Liver (tissue), 9 donors: Measurements from ENCODE around the gene TNS3. TPM values are rescaled to one million over a fixed set of nuclear protein-coding genes. Genes with fewer than 3 reads are reported as not detected.

Experiments used
- DNase-seq: peaks from one replicate; pipeline ENCODE4 v3.0.0-alpha.2; 2017; ENCODE audit warnings: low spot score
- H3K27ac ChIP-seq, 2 donors: one replicate each; pipeline ENCODE4 v1.7.0; 2013; ENCODE audit warnings: inconsistent platforms in 2 of 2, low read length in 2 of 2, control low read depth in 1 of 2, low read depth in 1 of 2, mild to moderate bottlenecking in 1 of 2
- H3K27me3 ChIP-seq, 4 donors: one replicate each; pipeline versions ENCODE4 v1.6.1 to v1.7.0; 2013; ENCODE audit warnings: low read length in 3 of 4, inconsistent platforms in 1 of 4, mild to moderate bottlenecking in 1 of 4, moderate library complexity in 1 of 4; ENCODE audit not compliant: control insufficient read depth in 4 of 4, insufficient read depth in 4 of 4
- H3K36me3 ChIP-seq, 4 donors: one replicate each; pipeline versions ENCODE4 v1.6.1 to v1.7.0; 2013; ENCODE audit warnings: low read length in 3 of 4, mild to moderate bottlenecking in 3 of 4, low read depth in 1 of 4, moderate library complexity in 1 of 4; ENCODE audit not compliant: control insufficient read depth in 4 of 4, insufficient read depth in 3 of 4
- H3K4me1 ChIP-seq, 4 donors: one replicate each; pipeline versions ENCODE4 v1.6.1 to v1.7.0; 2013; ENCODE audit warnings: low read length in 3 of 4, mild to moderate bottlenecking in 3 of 4, moderate library complexity in 1 of 4; ENCODE audit not compliant: control insufficient read depth in 4 of 4, insufficient read depth in 4 of 4
- H3K4me3 ChIP-seq, 3 donors: one replicate each; pipeline versions ENCODE4 v1.6.1 to v1.7.0; 2013; ENCODE audit warnings: low read length in 3 of 3, control low read depth in 1 of 3, low read depth in 1 of 3, mild to moderate bottlenecking in 1 of 3
- H3K9ac ChIP-seq, 2 donors: one replicate each; pipeline ENCODE4 v1.7.0; 2013; ENCODE audit warnings: low read length in 2 of 2, mild to moderate bottlenecking in 2 of 2, moderate library complexity in 2 of 2, control low read depth in 1 of 2, low read depth in 1 of 2
- H3K9me3 ChIP-seq, 4 donors: one replicate each; pipeline versions ENCODE4 v1.6.1 to v1.7.0; 2013; ENCODE audit warnings: low read length in 3 of 4; ENCODE audit not compliant: control insufficient read depth in 4 of 4
- CTCF ChIP-seq: fragments of 150-350 bp; IDR thresholded peaks from 2 replicates; pipeline ENCODE4 v1.5.1; 2017; ENCODE audit warnings: improper control_type of control experiment, low read depth, low read length; ENCODE audit not compliant: missing input control
- EGR1 ChIP-seq, 2 donors: IDR thresholded peaks; 2 replicates each; pipeline ENCODE4 v1.6.1; 2016 to 2018; ENCODE audit warnings: antibody characterized with exemption in 2 of 2, low read depth in 2 of 2
- FOXA1 ChIP-seq: IDR thresholded peaks from 2 replicates; pipeline ENCODE4 v1.6.1; 2016; ENCODE audit warnings: antibody characterized with exemption
- FOXA2 ChIP-seq: IDR thresholded peaks from 2 replicates; pipeline ENCODE4 v1.6.1; 2016; ENCODE audit warnings: antibody characterized with exemption
- GABPA ChIP-seq, 2 donors: IDR thresholded peaks in 1 of 2; conservative IDR thresholded peaks in 1 of 2; 2 replicates each; pipeline ENCODE4 v1.6.1; 2016; ENCODE audit warnings: antibody characterized with exemption in 2 of 2, mild to moderate bottlenecking in 1 of 2, moderate library complexity in 1 of 2
- JUND ChIP-seq, 2 donors: IDR thresholded peaks; 2 replicates each; pipeline ENCODE4 v1.6.1; 2016; ENCODE audit warnings: antibody characterized with exemption in 2 of 2
- NR2F2 ChIP-seq: IDR thresholded peaks from 2 replicates; pipeline ENCODE4 v1.6.1; 2016; ENCODE audit warnings: antibody characterized with exemption
- RAD21 ChIP-seq, 2 donors: IDR thresholded peaks; 2 replicates each; pipeline ENCODE4 v1.6.1; 2016; ENCODE audit warnings: antibody characterized with exemption in 2 of 2, mild to moderate bottlenecking in 2 of 2
- SP1 ChIP-seq: IDR thresholded peaks from 2 replicates; pipeline ENCODE4 v1.6.1; 2018; ENCODE audit warnings: antibody characterized with exemption, mild to moderate bottlenecking
- TAF1 ChIP-seq: conservative IDR thresholded peaks from 2 replicates; pipeline ENCODE4 v1.6.1; 2016; ENCODE audit warnings: antibody characterized with exemption, mild to moderate bottlenecking
- YY1 ChIP-seq: IDR thresholded peaks from 2 replicates; pipeline ENCODE4 v1.6.1; 2016; ENCODE audit warnings: antibody characterized with exemption, mild to moderate bottlenecking
- ZBTB33 ChIP-seq: IDR thresholded peaks from 2 replicates; pipeline ENCODE4 v1.6.1; 2016; ENCODE audit warnings: antibody characterized with exemption
- WGBS: extraction: QIAGEN DNeasy Blood & Tissue Kit; methylation state at CpG from one replicate; pipeline ENCODE4 v1.1.7; 2013; 5-methylcytosine and 5-hydroxymethylcytosine counted together
- polyA plus RNA-seq, 2 donors: library from polyadenylated mRNA; stranded (reverse) in 1 of 2; unstranded in 1 of 2; fragments of 200-250 nt in 1 of 2; fragments of >200 nt in 1 of 2; fragmentation: Nextera tagmentation in 1 of 2; extraction: Ambion mirVana in 1 of 2; gene quantifications; one replicate each; pipeline versions ENCODE4 v1.2.1 to v1.2.3, GENCODE V29; 2013 to 2015
- total RNA-seq, 2 donors: library from RNA; depleted of rRNA; stranded (reverse); fragments of >200 nt; gene quantifications; one replicate each; pipeline ENCODE4 v1.2.3, GENCODE V29; 2014
- TF ChIP-seq, protein P1 (sequence below): IDR thresholded peaks from 2 replicates; pipeline ENCODE4 v1.6.1; 2016; ENCODE audit warnings: antibody characterized with exemption, mild to moderate bottlenecking
- TF ChIP-seq, protein P2 (sequence below): IDR thresholded peaks from 2 replicates; pipeline ENCODE4 v1.6.1; 2016; ENCODE audit warnings: antibody characterized with exemption
- donor health status: healthy.
- donor health status: healthy.
- donor health status: healthy.
- donor health status: healthy.
- donor health status: healthy.

The TNS3 gene
- total and polyA plus RNA-seq, 4 donors, result 16.8 to 100 (median 29.5) TPM

GRCh38 chr7:47384755-47385535 lies 197.0 kb downstream of the TNS3 start:
- WGBS, result 90% methylated on average over 13 of the region's 13 CpGs
- no peak for DNase-seq
- H3K27me3 ChIP-seq, result no peaks in the 10 kb centered on the region
- peaks cover 4 to 58% (median 24%) of the 10 kb centered on the region in 4 donors for H3K36me3 ChIP-seq
- TF ChIP-seq SP1 (no peak), FOXA1 (no peak), TAF1 (no peak), RAD21 (IDR thresholded peaks at IDR 0.05) (no peak), EGR1 (IDR thresholded peaks at IDR 0.05; ENCODE audit: low read depth in 2 of 2) (no peak), FOXA2 (no peak), ZBTB33 (no peak), GABPA (IDR thresholded peaks at IDR 0.05 in 1 of 2, conservative IDR thresholded peaks at IDR 0.05 in 1 of 2) (no peak)
- TF ChIP-seq, protein P1, sequence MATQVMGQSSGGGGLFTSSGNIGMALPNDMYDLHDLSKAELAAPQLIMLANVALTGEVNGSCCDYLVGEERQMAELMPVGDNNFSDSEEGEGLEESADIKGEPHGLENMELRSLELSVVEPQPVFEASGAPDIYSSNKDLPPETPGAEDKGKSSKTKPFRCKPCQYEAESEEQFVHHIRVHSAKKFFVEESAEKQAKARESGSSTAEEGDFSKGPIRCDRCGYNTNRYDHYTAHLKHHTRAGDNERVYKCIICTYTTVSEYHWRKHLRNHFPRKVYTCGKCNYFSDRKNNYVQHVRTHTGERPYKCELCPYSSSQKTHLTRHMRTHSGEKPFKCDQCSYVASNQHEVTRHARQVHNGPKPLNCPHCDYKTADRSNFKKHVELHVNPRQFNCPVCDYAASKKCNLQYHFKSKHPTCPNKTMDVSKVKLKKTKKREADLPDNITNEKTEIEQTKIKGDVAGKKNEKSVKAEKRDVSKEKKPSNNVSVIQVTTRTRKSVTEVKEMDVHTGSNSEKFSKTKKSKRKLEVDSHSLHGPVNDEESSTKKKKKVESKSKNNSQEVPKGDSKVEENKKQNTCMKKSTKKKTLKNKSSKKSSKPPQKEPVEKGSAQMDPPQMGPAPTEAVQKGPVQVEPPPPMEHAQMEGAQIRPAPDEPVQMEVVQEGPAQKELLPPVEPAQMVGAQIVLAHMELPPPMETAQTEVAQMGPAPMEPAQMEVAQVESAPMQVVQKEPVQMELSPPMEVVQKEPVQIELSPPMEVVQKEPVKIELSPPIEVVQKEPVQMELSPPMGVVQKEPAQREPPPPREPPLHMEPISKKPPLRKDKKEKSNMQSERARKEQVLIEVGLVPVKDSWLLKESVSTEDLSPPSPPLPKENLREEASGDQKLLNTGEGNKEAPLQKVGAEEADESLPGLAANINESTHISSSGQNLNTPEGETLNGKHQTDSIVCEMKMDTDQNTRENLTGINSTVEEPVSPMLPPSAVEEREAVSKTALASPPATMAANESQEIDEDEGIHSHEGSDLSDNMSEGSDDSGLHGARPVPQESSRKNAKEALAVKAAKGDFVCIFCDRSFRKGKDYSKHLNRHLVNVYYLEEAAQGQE, result no peak
- TF ChIP-seq, protein P2, sequence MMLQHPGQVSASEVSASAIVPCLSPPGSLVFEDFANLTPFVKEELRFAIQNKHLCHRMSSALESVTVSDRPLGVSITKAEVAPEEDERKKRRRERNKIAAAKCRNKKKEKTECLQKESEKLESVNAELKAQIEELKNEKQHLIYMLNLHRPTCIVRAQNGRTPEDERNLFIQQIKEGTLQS, result no peak
- peaks cover 0 to 10% (median 2%) of the 10 kb centered on the region in 4 donors for H3K4me1 ChIP-seq
- no peak overlapping the region for H3K27ac ChIP-seq
- H3K9ac ChIP-seq, result no peak overlapping the region
- no peak overlapping the region for H3K4me3 ChIP-seq
- no peaks in the 10 kb centered on the region for H3K9me3 ChIP-seq

- H3K4me3 ChIP-seq, result no peak overlapping the region
- 88% methylated on average over 10 of the region's 10 CpGs for WGBS
- no peak overlapping the region for H3K27ac ChIP-seq
- H3K27me3 ChIP-seq, result no peaks in the 10 kb centered on the region
- peaks cover 0 to 10% (median 2%) of the 10 kb centered on the region in 4 donors for H3K4me1 ChIP-seq
- H3K36me3 ChIP-seq, result peaks cover 4 to 53% (median 23%) of the 10 kb centered on the region in 4 donors
- H3K9me3 ChIP-seq, result no peaks in the 10 kb centered on the region
- no peak overlapping the region for H3K9ac ChIP-seq
- no peak for DNase-seq
- no peak for TF ChIP-seq NR2F2
- TF ChIP-seq CTCF, result no peak
- TF ChIP-seq, protein P1, result no peak
- TF ChIP-seq, protein P2, result no peak
- TF ChIP-seq RAD21 (IDR thresholded peaks at IDR 0.05), result no peak
- no peak for TF ChIP-seq ZBTB33
- no peak for TF ChIP-seq FOXA2
- TF ChIP-seq GABPA (IDR thresholded peaks at IDR 0.05 in 1 of 2, conservative IDR thresholded peaks at IDR 0.05 in 1 of 2), result no peak
- TF ChIP-seq EGR1 (IDR thresholded peaks at IDR 0.05; ENCODE audit: low read depth in 2 of 2), result no peak
- no peak for TF ChIP-seq YY1
- TF ChIP-seq SP1, result no peak
- no peak for TF ChIP-seq TAF1
- no peak for TF ChIP-seq JUND (IDR thresholded peaks at IDR 0.05)
Observed at GRCh38 chr7:47383696-47384445, 198.0 kb downstream of the TNS3 start.
